GM15510 (cell line): ENCODE data around the gene BRD3OS.

Experiments
- POLR2A ChIP-seq: IDR thresholded peaks from 3 replicates; pipeline ENCODE4 v1.6.1; 2011; ENCODE audit warnings: borderline replicate concordance; ENCODE audit not compliant: insufficient read length; ENCODE audit errors: extremely low read depth

BRD3OS gene

DNA sequence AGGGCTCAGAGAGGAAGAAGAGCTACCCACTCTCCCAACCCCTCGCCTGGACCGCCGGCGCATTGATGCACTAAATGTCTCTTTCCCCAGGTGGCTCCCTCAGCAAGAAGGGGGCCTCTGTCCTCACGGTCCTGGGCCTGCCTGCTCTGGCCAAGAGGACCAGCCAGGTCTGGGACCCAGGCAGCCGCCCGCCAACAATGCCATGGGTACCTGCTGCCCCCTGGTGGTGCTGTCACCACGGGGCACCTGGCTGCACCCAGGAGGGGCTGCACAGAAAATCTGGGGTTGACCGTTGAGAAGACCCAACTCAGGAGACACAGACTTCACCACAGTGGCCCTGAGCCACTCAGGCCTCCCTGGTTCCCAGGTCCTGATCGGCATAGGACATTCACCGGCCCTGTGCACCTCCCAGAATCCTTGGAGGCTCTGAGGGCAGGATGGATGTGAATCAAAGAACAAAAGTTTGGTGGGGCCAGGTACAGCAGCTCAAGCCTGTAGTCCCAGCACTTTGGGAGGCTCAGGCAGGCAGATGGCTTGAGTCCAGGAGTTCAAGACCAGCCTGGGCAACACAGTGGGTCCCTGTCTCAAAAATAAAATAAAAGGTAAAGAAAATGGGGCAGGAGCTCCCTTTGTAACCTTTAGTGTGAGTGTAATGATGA, 30.8 kb upstream of the BRD3OS start:
- no peak for TF ChIP-seq POLR2A

- no peak for TF ChIP-seq POLR2A
Observed at GRCh38 chr9:133995012-133995896, 30.0 kb upstream of the BRD3OS start.

DNA sequence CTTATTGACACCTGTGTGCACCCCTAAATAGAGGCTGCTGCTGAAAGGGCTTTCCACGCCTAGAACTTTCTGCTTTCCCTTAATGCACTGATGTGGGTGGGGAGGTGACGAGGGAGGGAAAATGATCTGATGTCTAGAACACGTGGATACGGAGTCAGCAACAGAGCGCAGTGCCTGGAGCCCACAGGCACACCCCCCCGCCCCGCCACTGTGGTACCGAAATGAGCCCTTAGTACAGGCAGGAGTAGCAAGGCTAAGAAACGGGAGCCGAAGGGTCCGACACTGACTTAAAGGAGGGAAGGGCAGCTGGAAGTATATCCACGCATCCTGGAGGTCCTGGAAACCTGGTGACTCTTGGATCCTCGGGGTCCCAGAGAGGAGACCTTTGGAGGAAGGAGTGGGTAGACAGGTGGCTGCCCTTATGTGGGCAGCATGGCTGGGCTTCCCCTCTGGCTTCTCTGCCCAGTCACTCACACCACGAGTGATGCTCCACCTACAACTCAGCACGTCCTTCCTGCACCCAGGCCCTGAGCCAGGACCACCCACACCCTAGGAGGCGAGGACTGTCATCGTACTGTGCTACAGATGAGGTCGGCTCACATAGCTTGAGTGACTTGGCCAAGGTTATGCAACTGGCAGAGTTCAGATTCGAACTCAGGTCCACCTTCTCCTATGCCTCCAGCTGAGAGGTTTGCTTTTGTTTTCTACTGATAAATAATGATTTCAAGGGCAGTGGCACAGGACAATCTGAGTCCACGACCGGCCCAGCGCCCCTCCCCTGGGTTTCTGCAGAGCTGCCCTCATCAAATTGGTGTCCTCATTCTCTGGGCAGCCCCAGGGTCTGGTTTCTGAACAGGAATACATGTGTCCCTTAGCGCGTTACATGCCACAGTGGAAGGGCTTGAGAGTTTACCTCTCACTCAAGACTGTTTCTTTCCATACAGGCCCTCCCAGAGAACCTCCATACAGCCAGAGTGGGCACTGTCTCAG, 28.5 kb upstream of the BRD3OS start:
- TF ChIP-seq POLR2A, result no peak

GRCh38 chr9:133997584-133997983, 27.7 kb upstream of the BRD3OS start:
- TF ChIP-seq POLR2A, result no peak

DNA sequence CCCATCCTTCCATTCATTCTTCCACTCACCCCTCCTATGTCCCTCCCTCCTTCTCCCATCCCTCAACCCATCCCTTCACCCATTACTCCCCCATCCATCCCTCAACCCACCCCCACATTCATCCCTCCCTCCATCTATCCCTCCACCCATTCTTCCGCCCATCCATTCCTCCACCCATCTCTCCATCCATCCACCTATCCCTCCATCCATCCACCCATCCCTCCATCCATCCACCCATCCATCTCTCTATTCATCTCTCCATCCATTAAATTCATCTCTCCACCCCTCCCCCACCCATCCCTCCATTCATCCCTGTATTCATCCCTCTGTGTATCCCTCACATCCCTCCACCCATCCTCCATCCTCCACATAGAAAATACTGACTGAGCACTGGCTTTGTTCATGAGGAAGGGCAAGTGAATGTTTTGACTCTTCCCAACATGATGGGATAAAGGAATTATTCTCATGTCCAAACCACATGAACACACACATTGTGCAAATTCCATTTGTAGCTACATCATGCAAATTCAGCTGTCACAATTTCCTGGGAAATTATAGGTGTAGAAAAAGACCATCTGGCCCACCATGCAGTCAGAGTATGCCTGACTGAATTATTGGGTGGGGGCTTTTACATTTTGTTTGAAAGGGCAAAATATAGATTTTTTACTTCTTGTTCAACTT, 26.2 kb upstream of the BRD3OS start:
- no peak for TF ChIP-seq POLR2A

GRCh38 chr9:133999851-134000265, 25.4 kb upstream of the BRD3OS start:
- TF ChIP-seq POLR2A, result no peak

DNA sequence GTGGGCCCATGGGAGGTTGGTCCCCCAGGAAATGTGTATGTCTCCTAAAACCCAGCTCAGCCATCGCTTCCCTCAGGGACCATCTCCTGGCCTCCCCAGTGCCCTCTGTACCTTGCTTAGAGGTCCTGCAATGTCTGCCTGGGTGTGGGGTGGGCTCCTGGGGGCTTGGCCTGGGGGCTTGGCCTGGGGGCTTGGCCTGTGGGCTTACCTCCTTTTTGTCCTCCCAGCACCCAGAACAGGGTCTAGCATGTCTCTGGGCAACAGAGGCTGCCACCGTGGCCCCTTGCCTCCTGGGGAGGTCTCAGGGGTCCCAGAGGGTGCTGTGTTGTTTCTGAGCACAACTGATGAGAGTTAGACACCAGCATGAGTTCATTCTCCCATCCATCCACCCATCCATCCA, 22.5 kb upstream of the BRD3OS start:
- TF ChIP-seq POLR2A, result no peak

DNA sequence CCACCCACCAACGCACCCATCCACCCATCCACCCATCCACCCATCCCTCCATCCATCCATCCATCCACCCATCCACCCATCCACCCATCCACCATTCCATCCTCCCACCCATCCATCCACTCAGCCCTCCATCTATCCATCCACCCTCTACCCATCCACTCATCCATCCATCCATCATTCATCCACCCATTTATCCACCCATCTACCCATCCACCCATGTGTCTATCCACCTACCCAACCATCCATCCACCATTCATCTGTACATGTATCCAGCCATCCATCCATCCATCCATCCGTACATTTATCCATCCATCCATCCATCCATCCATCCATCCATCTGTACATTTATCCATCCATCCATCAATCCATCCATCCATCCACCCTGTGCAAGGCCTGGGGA, 22.0 kb upstream of the BRD3OS start:
- TF ChIP-seq POLR2A, result no peak

- no peak for TF ChIP-seq POLR2A
Observed at GRCh38 chr9:134004131-134004873, 21.0 kb upstream of the BRD3OS start.

DNA sequence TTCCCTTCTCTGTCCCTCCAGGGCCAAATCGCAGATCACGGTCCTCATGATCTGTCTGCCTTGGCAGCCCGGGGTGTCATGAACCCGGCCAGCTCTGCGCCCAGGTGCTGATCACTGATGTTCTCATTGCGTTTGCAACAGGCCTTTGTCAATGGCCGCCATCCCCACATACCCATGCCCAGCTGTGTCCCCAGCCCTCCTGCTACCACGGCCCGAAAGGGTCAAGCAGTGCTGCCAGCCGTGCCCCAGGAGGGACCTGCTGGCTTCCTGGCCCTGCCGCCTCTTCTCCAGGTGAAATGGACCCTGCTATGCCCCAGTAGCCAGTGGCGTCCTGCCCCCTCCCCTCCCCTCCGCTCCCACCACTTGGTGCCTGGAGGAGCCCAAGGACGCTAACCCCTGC, 20.4 kb upstream of the BRD3OS start:
- TF ChIP-seq POLR2A, result no peak

DNA sequence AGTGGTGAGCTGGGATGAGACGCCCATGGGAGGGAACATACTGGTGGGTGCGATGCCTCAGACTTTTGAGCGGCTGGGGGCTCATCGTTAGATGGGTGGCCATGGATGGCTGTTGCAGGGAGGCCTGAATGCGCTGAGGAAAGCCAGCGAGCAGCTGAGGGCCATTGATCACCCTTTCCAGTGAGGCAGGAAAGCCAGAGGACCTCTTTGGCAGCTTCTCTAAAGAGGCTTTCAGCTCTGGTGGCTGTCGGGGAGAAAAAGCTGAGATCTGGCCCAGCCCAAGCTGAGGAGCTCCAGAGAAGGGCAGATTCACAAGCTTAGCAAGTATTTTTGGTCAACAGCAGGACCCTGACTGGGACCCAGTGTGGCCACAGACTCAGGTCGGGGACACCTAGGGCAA, 19.9 kb upstream of the BRD3OS start:
- TF ChIP-seq POLR2A, result no peak

DNA sequence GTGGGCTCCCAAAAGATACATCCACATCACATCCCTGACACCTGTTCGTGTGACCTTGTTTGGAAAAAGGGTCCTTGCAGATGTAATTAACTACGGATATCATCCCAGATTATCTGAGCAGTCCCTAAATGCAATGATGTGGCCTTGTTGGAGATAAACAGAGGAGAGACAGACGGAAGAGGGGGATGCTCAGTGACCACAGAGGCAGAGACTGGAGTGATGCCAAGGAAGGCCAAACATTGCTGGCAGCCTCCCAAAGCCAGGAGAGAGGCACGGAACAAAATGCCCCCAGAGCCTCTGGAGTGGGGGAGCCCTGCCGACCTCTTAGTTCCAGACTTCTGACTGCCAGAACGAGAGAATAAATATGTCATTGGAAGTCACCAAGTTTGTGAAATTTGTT, 18.1 kb upstream of the BRD3OS start:
- no peak for TF ChIP-seq POLR2A

DNA sequence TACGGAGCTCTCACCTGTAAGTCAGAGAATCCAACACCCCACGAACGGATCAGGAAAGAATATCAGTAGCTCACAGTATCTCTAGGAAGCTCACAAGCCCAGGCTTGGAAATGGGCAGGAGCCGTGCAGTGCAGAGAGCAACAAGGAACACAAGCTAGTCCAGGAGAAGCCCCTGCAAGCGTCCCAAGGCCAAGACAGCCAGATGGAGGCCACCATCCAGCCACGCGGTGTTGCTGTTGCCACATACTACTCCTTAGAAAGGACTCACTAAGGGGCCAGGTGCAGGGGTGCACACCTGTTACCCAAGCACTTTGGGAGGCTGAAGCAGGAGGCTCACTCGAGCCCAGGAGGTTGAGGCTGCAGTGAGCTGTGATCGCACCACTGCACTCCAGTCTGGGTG, 17.7 kb upstream of the BRD3OS start:
- no peak for TF ChIP-seq POLR2A
